Skeletal muscle tissue (tissue), 4 donors: ENCODE measurements around the gene SNX18. TPM values are rescaled to one million over a fixed set of nuclear protein-coding genes. Genes with fewer than 3 reads are reported as not detected.

ENCODE experiments used
- H3K27ac ChIP-seq: one replicate; pipeline ENCODE4 v1.7.0; 2013; ENCODE audit warnings: mild to moderate bottlenecking, low read depth, low read length, inconsistent platforms
- H3K27me3 ChIP-seq, 3 donors: one replicate each; pipeline ENCODE4 v1.7.0; 2013; ENCODE audit warnings: low read length in 3 of 3; ENCODE audit not compliant: control insufficient read depth in 3 of 3, insufficient read depth in 3 of 3
- H3K36me3 ChIP-seq, 3 donors: one replicate each; pipeline ENCODE4 v1.7.0; 2013; ENCODE audit warnings: low read length in 3 of 3; ENCODE audit not compliant: control insufficient read depth in 3 of 3, insufficient read depth in 3 of 3
- H3K4me1 ChIP-seq, 3 donors: one replicate each; pipeline ENCODE4 v1.7.0; 2013; ENCODE audit warnings: low read length in 3 of 3, mild to moderate bottlenecking in 3 of 3; ENCODE audit not compliant: control insufficient read depth in 3 of 3, insufficient read depth in 3 of 3
- H3K4me3 ChIP-seq, 3 donors: one replicate each; pipeline ENCODE4 v1.7.0; 2013; ENCODE audit warnings: low read length in 3 of 3
- H3K9ac ChIP-seq, 3 donors: one replicate each; pipeline ENCODE4 v1.7.0; 2013; ENCODE audit warnings: low read length in 3 of 3, mild to moderate bottlenecking in 3 of 3, moderate library complexity in 2 of 3, low read depth in 1 of 3
- H3K9me3 ChIP-seq, 3 donors: one replicate each; pipeline ENCODE4 v1.7.0; 2013; ENCODE audit warnings: low read length in 3 of 3; ENCODE audit not compliant: control insufficient read depth in 3 of 3
- total RNA-seq: library from RNA; depleted of rRNA; stranded (reverse); fragments of >200 nt; gene quantifications from one replicate; pipeline ENCODE4 v1.2.3, GENCODE V29; 2014
- donor health status: Osteomylitis.

SNX18 gene
- total RNA-seq, 1 donor from 2014 or later, result 29.2 TPM

DNA sequence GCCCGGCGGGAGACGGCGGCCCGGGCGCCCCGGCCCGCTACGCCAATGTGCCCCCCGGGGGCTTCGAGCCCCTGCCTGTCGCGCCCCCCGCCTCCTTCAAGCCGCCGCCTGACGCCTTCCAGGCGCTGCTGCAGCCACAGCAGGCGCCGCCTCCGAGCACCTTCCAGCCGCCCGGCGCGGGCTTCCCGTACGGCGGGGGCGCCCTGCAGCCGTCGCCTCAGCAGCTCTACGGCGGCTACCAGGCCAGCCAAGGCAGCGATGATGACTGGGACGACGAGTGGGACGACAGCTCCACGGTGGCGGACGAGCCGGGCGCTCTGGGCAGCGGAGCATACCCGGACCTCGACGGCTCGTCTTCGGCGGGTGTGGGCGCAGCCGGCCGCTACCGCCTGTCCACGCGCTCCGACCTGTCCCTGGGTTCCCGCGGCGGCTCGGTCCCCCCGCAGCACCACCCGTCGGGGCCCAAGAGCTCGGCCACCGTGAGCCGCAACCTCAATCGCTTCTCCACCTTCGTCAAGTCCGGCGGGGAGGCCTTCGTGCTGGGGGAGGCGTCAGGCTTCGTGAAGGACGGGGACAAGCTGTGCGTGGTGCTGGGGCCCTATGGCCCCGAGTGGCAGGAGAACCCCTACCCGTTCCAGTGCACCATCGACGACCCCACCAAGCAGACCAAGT, 723 bp downstream of the SNX18 start:
- H3K27me3 ChIP-seq, result no peaks in the 10 kb centered on the region
- peaks cover 4 to 11% (median 7%) of the 10 kb centered on the region in 3 donors for H3K36me3 ChIP-seq
- H3K9me3 ChIP-seq, result no peaks in the 10 kb centered on the region
- peak overlapping the region; percentile 81 to 92 (median 86) for H3K9ac ChIP-seq
- H3K4me3 ChIP-seq, result peak overlapping the region; percentile 82 to 85 (median 83)
- peaks cover 29 to 41% (median 37%) of the 10 kb centered on the region in 3 donors for H3K4me1 ChIP-seq
- peak overlapping the region; percentile 60 for H3K27ac ChIP-seq

DNA sequence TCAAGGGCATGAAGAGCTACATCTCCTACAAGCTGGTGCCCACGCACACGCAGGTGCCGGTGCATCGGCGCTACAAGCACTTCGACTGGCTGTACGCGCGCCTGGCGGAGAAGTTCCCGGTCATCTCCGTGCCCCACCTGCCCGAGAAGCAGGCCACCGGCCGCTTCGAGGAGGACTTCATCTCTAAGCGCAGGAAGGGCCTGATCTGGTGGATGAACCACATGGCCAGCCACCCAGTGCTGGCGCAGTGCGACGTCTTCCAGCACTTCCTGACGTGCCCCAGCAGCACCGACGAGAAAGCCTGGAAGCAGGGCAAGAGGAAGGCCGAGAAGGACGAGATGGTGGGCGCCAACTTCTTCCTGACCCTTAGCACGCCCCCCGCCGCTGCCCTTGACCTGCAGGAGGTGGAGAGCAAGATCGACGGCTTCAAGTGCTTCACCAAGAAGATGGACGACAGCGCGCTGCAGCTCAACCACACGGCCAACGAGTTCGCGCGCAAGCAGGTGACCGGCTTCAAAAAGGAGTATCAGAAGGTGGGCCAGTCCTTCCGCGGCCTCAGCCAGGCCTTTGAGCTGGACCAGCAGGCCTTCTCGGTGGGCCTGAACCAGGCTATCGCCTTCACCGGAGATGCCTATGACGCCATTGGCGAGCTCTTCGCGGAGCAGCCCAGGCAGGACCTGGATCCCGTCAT, 1.4 kb downstream of the SNX18 start:
- Histone ChIP-seq H3K4me1 (peaks cover 34 to 48% (median 44%) of the 10 kb centered on the region in 3 donors), H3K36me3 (peaks cover 4 to 11% (median 7%) of the 10 kb centered on the region in 3 donors), H3K4me3 (peak overlapping the region; percentile 82 to 85 (median 83)), H3K27me3 (no peaks in the 10 kb centered on the region), H3K9me3 (no peaks in the 10 kb centered on the region), H3K9ac (peak overlapping the region; percentile 81 to 92 (median 86)), H3K27ac (peak overlapping the region; percentile 60)

DNA sequence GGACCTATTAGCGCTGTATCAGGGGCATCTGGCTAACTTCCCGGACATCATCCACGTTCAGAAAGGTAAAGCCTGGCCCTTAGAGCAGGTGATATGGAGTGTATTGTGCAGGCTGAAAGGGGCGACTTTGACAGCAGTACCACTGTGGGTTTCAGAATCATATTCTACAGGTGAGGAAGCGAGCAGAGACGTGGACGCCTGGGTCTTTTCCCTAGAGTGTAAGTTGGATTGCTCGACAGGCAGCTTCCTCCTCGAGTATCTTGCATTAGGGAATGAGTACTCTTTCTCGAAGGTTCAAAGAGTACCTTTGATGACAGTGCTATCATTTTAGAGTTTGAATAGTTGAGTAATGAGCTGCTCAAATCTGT, 1.9 kb downstream of the SNX18 start:
- no peaks in the 10 kb centered on the region for H3K9me3 ChIP-seq
- no peaks in the 10 kb centered on the region for H3K27me3 ChIP-seq
- peak overlapping the region; percentile 60 for H3K27ac ChIP-seq
- peaks cover 4 to 11% (median 7%) of the 10 kb centered on the region in 3 donors for H3K36me3 ChIP-seq
- H3K4me1 ChIP-seq, result peaks cover 39 to 52% (median 49%) of the 10 kb centered on the region in 3 donors
- H3K4me3 ChIP-seq, result peak overlapping the region; percentile 82 to 85 (median 83)
- H3K9ac ChIP-seq, result peak overlapping the region; percentile 57 to 92 (median 81)

DNA sequence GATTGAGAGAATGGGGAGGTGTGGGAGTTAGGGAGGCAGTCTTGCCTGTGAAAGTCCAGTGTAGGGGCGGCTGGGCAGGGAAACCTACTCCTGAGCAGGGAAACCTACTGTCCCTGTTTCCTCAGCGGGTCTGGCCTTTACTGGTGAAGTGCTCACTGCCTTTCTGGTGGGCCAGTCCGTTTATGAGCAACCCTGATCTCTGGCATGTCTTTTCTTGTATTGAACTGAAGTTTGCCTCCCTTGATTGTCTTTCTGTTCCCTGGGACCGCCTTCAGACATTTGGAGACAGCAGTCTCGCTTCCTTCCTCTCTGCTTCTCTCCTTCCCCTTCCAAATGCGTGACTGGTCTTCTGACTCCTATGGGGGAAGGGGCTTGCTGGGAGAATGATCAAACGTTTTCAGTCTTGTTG, 2.9 kb downstream of the SNX18 start:
- Histone ChIP-seq H3K4me3 (peak overlapping the region; percentile 82 to 85 (median 83)), H3K36me3 (peaks cover 4 to 11% (median 7%) of the 10 kb centered on the region in 3 donors), H3K27me3 (no peaks in the 10 kb centered on the region), H3K9me3 (no peaks in the 10 kb centered on the region), H3K4me1 (peaks cover 45 to 56% (median 54%) of the 10 kb centered on the region in 3 donors), H3K27ac (peak overlapping the region; percentile 60), H3K9ac (peak overlapping the region; percentile 81 to 92 (median 83))

GRCh38 chr5:54520940-54521339, 3.4 kb downstream of the SNX18 start:
- Histone ChIP-seq H3K4me1 (peaks cover 45 to 59% (median 54%) of the 10 kb centered on the region in 3 donors), H3K9me3 (no peaks in the 10 kb centered on the region), H3K27ac (peak overlapping the region; percentile 60), H3K4me3 (peak overlapping the region; percentile 82 to 85 (median 83)), H3K27me3 (no peaks in the 10 kb centered on the region), H3K36me3 (peaks cover 4 to 11% (median 7%) of the 10 kb centered on the region in 3 donors), H3K9ac (peak overlapping the region; percentile 81 to 92 (median 83))

DNA sequence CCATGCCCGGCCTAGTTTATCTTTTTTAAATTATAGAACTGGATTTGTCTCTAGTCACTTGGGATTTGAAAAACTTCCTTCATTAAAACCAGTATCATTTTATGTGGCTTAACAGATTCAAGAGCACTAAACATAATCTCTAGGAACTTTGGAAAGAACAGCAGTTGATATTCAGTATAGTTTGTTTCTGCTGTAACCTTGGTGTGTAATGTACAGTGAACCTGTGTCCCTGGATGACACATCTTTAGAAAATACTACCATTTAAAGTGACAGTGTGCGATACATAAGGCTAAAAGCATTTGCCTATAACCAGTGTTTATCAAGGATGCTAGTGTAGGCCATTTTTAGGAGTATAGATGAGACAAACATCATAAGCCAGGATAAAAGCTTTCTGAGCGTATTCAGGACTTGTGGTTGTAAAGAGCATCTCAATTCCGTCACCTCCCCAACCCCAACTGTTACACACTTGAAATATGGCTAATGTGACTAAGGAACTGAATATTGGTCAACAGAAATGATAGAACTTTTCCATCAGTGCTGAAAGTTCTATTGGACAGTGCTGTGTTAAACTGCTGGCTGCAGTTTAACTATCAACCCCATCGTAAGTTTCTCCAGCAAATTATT, 4.4 kb downstream of the SNX18 start:
- H3K27me3 ChIP-seq, result no peaks in the 10 kb centered on the region
- H3K4me1 ChIP-seq, result peaks cover 47 to 64% (median 59%) of the 10 kb centered on the region in 3 donors
- H3K27ac ChIP-seq, result no peak overlapping the region
- no peaks in the 10 kb centered on the region for H3K9me3 ChIP-seq
- H3K4me3 ChIP-seq, result peak overlapping the region in 2 of 3 donors; percentile 82 to 83
- peaks cover 4 to 11% (median 7%) of the 10 kb centered on the region in 3 donors for H3K36me3 ChIP-seq
- H3K9ac ChIP-seq, result no peak overlapping the region

DNA sequence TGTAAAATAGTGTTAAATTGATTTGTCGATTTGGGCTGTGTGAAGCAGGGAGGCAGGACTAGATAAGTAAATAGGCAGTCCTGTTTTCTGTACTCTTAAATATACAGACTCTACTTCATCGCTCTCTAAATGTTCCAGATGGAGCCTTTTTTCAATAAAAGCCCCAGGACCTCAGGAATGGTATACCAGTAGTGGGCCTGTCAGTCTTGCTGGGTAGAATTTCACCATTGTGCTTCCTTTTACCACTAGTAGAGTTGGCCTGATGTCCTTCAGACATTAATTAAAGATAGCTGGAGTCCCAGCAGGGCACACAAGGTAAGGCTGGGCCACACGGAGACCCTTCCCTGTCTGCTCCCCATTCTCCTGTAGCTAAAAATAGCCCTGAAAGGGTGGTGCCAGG, 6.0 kb downstream of the SNX18 start:
- peak overlapping the region in 2 of 3 donors; percentile 40 to 46 for H3K9ac ChIP-seq

DNA sequence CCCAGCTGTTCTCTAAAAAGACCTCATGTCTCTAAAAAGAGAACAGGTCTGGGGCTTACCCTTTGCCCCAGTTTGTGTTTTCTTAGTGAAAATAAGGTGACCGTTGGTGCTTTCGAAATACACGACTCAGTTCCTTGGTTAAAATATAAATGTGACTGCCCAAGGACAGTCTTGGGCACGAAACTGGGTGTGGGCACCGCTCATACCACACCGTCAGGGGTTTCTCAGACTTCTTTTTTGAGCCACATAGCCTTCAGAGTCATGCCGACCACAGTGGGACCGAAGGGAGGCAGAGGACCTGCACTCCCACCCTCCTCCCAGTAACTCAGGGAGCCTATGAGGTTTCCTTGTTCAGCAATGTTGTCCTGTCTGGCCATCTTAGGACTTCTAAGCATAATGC, 6.5 kb downstream of the SNX18 start:
- peak overlapping the region; percentile 45 for H3K27ac ChIP-seq
- H3K4me1 ChIP-seq, result peaks cover 40 to 66% (median 64%) of the 10 kb centered on the region in 3 donors
- no peaks in the 10 kb centered on the region for H3K27me3 ChIP-seq
- H3K9me3 ChIP-seq, result no peaks in the 10 kb centered on the region
- H3K9ac ChIP-seq, result peak overlapping the region; percentile 10 to 63 (median 40)
- peaks cover 4% of the 10 kb centered on the region in 3 donors for H3K36me3 ChIP-seq
- H3K4me3 ChIP-seq, result peak overlapping the region; percentile 1 to 27 (median 14)

More for the DNA sequence above, 6.0 kb downstream of the SNX18 start:
- Histone ChIP-seq H3K27ac (peak overlapping the region; percentile 45), H3K36me3 (peaks cover 4 to 10% (median 7%) of the 10 kb centered on the region in 3 donors), H3K9me3 (no peaks in the 10 kb centered on the region), H3K27me3 (no peaks in the 10 kb centered on the region), H3K4me3 (peak overlapping the region in 1 of 3 donors; percentile 24), H3K4me1 (peaks cover 46 to 67% (median 64%) of the 10 kb centered on the region in 3 donors)

- H3K27ac ChIP-seq, result peak overlapping the region; percentile 45
Observed at GRCh38 chr5:54524704-54525103, 7.1 kb downstream of the SNX18 start.

More at GRCh38 chr5:54524704-54525103, 7.1 kb downstream of the SNX18 start:
- Histone ChIP-seq H3K4me3 (peak overlapping the region in 1 of 3 donors; percentile 27), H3K36me3 (no peaks in the 10 kb centered on the region), H3K27me3 (no peaks in the 10 kb centered on the region), H3K9ac (peak overlapping the region in 2 of 3 donors; percentile 46 to 63), H3K4me1 (peaks cover 35 to 62% (median 59%) of the 10 kb centered on the region in 3 donors), H3K9me3 (no peaks in the 10 kb centered on the region)
